Measurements from ENCODE around the gene SCN9A. TPM values are rescaled to one million over a fixed set of nuclear protein-coding genes. Genes with fewer than 3 reads are reported as not detected.

The SCN9A gene
- total and polyA plus RNA-seq, 2 of the 8 experiments (the other 6 are each of a cell fraction or from before 2014, with no cell fraction given): 1.6 to 6.2 TPM

- TF ChIP-seq ATF2 (IDR thresholded peaks at IDR 0.05; ENCODE audit: low read length): no peak
- no peak for TF ChIP-seq TAF7 (optimal IDR thresholded peaks at IDR 0.05; ENCODE audit: borderline replicate concordance, low read depth, low read length)
Observed at GRCh38 chr2:166230024-166230723, 145.6 kb downstream of the SCN9A start (continued).

Data from H1 (cell line).